ENCODE results near the gene CAPS2.

The CAPS2 gene

DNA sequence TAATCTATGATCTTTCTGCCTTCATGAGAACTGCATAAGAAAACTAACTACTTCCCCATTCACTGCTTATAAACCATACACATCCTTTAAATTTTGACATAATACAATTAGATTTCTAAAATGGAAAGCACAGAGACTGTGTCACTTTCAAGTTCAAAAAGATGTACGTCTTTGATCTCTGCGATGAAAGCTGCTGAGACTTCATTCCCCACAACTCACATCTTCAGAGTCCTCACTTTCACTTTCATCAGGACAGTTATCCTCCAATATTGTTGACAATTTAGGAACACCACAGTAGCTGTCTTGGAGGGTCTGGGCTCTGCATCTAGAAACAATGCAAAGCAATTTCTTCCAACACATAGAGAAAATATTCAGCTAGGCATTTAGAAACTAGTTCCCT is 72.6 kb downstream of the CAPS2 start:
- Histone ChIP-seq H2BK12ac (ENCODE audit: low read length) (no peak overlapping the region), H2BK5ac (ENCODE audit: low read length) (no peak overlapping the region), H3K79me1 (ENCODE audit: low read depth, low read length) (no peaks in the 10 kb centered on the region)

DNA sequence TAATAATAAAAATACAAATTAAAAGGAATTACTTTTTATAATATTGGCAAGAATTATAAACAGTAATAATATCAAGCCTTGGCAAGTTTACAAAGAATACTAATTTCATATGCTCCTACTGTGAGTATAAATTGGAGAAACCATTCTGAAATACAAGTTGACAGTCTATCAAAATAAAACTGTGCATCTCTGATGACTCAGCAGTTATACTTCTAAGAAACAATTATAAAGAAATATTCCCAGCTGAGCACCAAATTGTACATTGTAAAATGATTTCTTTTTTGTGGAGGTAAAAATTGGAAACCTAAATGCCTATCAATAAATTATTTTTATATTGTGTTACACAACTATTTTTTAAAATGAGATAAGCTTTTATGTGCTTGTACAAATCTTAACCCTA is 85.0 kb downstream of the CAPS2 start:
- Histone ChIP-seq H2BK5ac (ENCODE audit: low read length) (no peak overlapping the region), H3K4me1 (ENCODE audit: control insufficient read depth in 2 of 2, insufficient read depth in 1 of 2, low read depth in 1 of 2, low read length in 2 of 2) (no peaks in the 10 kb centered on the region), H2BK15ac (ENCODE audit: low read length) (no peak overlapping the region), H3K79me1 (ENCODE audit: low read depth, low read length) (no peaks in the 10 kb centered on the region), H4K8ac (ENCODE audit: low read depth, low read length) (no peak overlapping the region), H3K27ac (replicated peaks; ENCODE audit: low read length) (no peak overlapping the region), H3K18ac (ENCODE audit: low read length) (no peak overlapping the region), H3K4ac (ENCODE audit: low read length) (no peak overlapping the region), H3K9me3 (replicated peaks in 1 of 2; ENCODE audit: control insufficient read depth in 2 of 2, insufficient read depth in 1 of 2, low read depth in 1 of 2, low read length in 2 of 2) (no peaks in the 10 kb centered on the region), H3K14ac (ENCODE audit: low read length) (no peak overlapping the region), H3K9ac (ENCODE audit: low read depth, low read length, poor library complexity) (no peak overlapping the region), H2BK12ac (ENCODE audit: low read length) (no peak overlapping the region), H4K91ac (ENCODE audit: low read depth, low read length, poor library complexity) (no peak overlapping the region), H3K36me3 (replicated peaks in 1 of 2; ENCODE audit: control insufficient read depth in 2 of 2, insufficient read depth in 2 of 2, low read length in 2 of 2) (no peaks in the 10 kb centered on the region), H3K27me3 (ENCODE audit: control insufficient read depth in 3 of 3, insufficient read depth in 3 of 3, low read depth in 1 of 3, low read length in 3 of 3) (no peaks in the 10 kb centered on the region), H3K4me2 (ENCODE audit: insufficient read depth, low read length, poor library complexity, severe bottlenecking) (no peak overlapping the region), H3K4me3 (ENCODE audit: low read length in 2 of 2) (no peak overlapping the region), H2BK120ac (ENCODE audit: low read depth, low read length) (no peak overlapping the region), H2AFZ (ENCODE audit: low read length) (no peak overlapping the region), H2AK5ac (ENCODE audit: low read depth, low read length) (no peak overlapping the region), H3K23ac (ENCODE audit: low read depth, low read length, poor library complexity) (no peak overlapping the region)
- no peak for DNase-seq (ENCODE audit: low spot score)

More for the DNA sequence above, 72.6 kb downstream of the CAPS2 start:
- Histone ChIP-seq H2AFZ (ENCODE audit: low read length) (no peak overlapping the region), H3K4me1 (ENCODE audit: control insufficient read depth in 2 of 2, insufficient read depth in 1 of 2, low read depth in 1 of 2, low read length in 2 of 2) (no peaks in the 10 kb centered on the region), H3K9ac (ENCODE audit: low read depth, low read length, poor library complexity) (no peak overlapping the region), H4K8ac (ENCODE audit: low read depth, low read length) (no peak overlapping the region), H3K4ac (ENCODE audit: low read length) (no peak overlapping the region), H2AK5ac (ENCODE audit: low read depth, low read length) (no peak overlapping the region), H2BK120ac (ENCODE audit: low read depth, low read length) (no peak overlapping the region), H4K91ac (ENCODE audit: low read depth, low read length, poor library complexity) (no peak overlapping the region), H3K18ac (ENCODE audit: low read length) (no peak overlapping the region), H3K9me3 (replicated peaks in 1 of 2; ENCODE audit: control insufficient read depth in 2 of 2, insufficient read depth in 1 of 2, low read depth in 1 of 2, low read length in 2 of 2) (no peaks in the 10 kb centered on the region), H3K14ac (ENCODE audit: low read length) (no peak overlapping the region), H3K27ac (replicated peaks; ENCODE audit: low read length) (no peak overlapping the region), H3K4me2 (ENCODE audit: insufficient read depth, low read length, poor library complexity, severe bottlenecking) (no peak overlapping the region), H3K23ac (ENCODE audit: low read depth, low read length, poor library complexity) (no peak overlapping the region), H2BK15ac (ENCODE audit: low read length) (no peak overlapping the region), H3K4me3 (ENCODE audit: low read length in 2 of 2) (no peak overlapping the region), H3K36me3 (replicated peaks in 1 of 2; ENCODE audit: control insufficient read depth in 2 of 2, insufficient read depth in 2 of 2, low read length in 2 of 2) (no peaks in the 10 kb centered on the region), H3K27me3 (ENCODE audit: control insufficient read depth in 3 of 3, insufficient read depth in 3 of 3, low read depth in 1 of 3, low read length in 3 of 3) (no peaks in the 10 kb centered on the region)
- DNase-seq (ENCODE audit: low spot score): no peak
- no CpG with 5 or more reads among the region's 2 CpGs for WGBS, 2 donors (ENCODE audit: extremely low coverage in 2 of 2, insufficient read length in 2 of 2, insufficient replicate concordance in 1 of 2)

DNA sequence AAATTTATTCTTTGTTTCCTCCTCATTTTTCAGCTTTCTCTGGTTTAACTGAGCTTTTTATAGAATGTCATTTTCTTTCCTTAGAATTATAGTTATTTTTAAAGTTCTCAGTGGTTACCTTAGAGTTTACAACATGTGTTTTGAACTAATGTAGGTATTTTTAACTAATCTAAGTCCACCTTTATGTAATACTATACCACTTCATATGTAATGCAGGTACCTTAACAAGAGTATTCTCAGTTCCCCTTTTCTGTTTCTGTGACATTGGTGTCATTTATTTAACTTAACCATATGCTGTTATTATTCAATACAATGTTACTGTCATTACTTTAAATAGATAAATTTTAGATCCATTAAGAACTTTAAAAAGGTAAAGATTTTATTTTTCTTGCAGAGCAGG is 90.1 kb downstream of the CAPS2 start:
- H3K4me1 ChIP-seq (ENCODE audit: control insufficient read depth in 2 of 2, insufficient read depth in 1 of 2, low read depth in 1 of 2, low read length in 2 of 2): no peaks in the 10 kb centered on the region
- H3K18ac ChIP-seq (ENCODE audit: low read length): no peak overlapping the region
- no peak overlapping the region for H2BK5ac ChIP-seq (ENCODE audit: low read length)
- H3K27ac ChIP-seq (replicated peaks; ENCODE audit: low read length): no peak overlapping the region
- H3K4me3 ChIP-seq (ENCODE audit: low read length in 2 of 2): no peak overlapping the region
- H4K8ac ChIP-seq (ENCODE audit: low read depth, low read length): no peak overlapping the region
- H3K27me3 ChIP-seq (ENCODE audit: control insufficient read depth in 3 of 3, insufficient read depth in 3 of 3, low read depth in 1 of 3, low read length in 3 of 3): no peaks in the 10 kb centered on the region
- no peak overlapping the region for H2BK120ac ChIP-seq (ENCODE audit: low read depth, low read length)
- H2AK5ac ChIP-seq (ENCODE audit: low read depth, low read length): no peak overlapping the region
- H3K79me1 ChIP-seq (ENCODE audit: low read depth, low read length): no peaks in the 10 kb centered on the region
- H2BK15ac ChIP-seq (ENCODE audit: low read length): no peak overlapping the region
- no peak overlapping the region for H3K4ac ChIP-seq (ENCODE audit: low read length)
- no peak overlapping the region for H4K91ac ChIP-seq (ENCODE audit: low read depth, low read length, poor library complexity)
- no peak overlapping the region for H3K4me2 ChIP-seq (ENCODE audit: insufficient read depth, low read length, poor library complexity, severe bottlenecking)
- H3K14ac ChIP-seq (ENCODE audit: low read length): no peak overlapping the region
- H2BK12ac ChIP-seq (ENCODE audit: low read length): no peak overlapping the region
- no peak overlapping the region for H3K9ac ChIP-seq (ENCODE audit: low read depth, low read length, poor library complexity)
- no peaks in the 10 kb centered on the region for H3K9me3 ChIP-seq (replicated peaks in 1 of 2; ENCODE audit: control insufficient read depth in 2 of 2, insufficient read depth in 1 of 2, low read depth in 1 of 2, low read length in 2 of 2)
- no peak overlapping the region for H3K23ac ChIP-seq (ENCODE audit: low read depth, low read length, poor library complexity)
- DNase-seq (ENCODE audit: low spot score): no peak
- no peaks in the 10 kb centered on the region for H3K36me3 ChIP-seq (replicated peaks in 1 of 2; ENCODE audit: control insufficient read depth in 2 of 2, insufficient read depth in 2 of 2, low read length in 2 of 2)
- H2AFZ ChIP-seq (ENCODE audit: low read length): no peak overlapping the region

DNA sequence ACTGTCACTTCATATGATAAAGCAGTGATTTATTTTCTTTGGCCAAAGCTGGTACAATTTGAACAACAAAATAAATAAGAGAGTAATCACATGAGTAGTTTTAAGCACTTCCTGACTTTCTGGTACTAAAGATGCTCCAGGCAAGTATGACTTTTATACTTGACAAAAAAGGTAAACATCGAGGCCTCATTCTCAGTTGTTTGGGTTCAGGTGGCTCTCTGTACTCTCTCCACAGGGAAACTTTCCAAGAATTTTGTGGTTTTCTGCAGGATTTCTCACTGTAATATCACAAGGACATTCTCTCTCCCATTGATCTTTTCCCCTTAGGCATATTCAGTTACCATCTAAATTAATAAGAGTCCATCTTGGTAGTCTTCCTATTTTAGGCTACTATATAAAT is 93.9 kb downstream of the CAPS2 start:
- Histone ChIP-seq H3K4me2 (ENCODE audit: insufficient read depth, low read length, poor library complexity, severe bottlenecking) (no peak overlapping the region), H4K8ac (ENCODE audit: low read depth, low read length) (no peak overlapping the region), H4K91ac (ENCODE audit: low read depth, low read length, poor library complexity) (no peak overlapping the region), H3K4me1 (ENCODE audit: control insufficient read depth in 2 of 2, insufficient read depth in 1 of 2, low read depth in 1 of 2, low read length in 2 of 2) (no peaks in the 10 kb centered on the region), H3K9ac (ENCODE audit: low read depth, low read length, poor library complexity) (no peak overlapping the region), H3K23ac (ENCODE audit: low read depth, low read length, poor library complexity) (no peak overlapping the region), H3K14ac (ENCODE audit: low read length) (no peak overlapping the region), H3K18ac (ENCODE audit: low read length) (no peak overlapping the region), H3K9me3 (replicated peaks in 1 of 2; ENCODE audit: control insufficient read depth in 2 of 2, insufficient read depth in 1 of 2, low read depth in 1 of 2, low read length in 2 of 2) (no peaks in the 10 kb centered on the region), H2BK15ac (ENCODE audit: low read length) (no peak overlapping the region), H2AK5ac (ENCODE audit: low read depth, low read length) (no peak overlapping the region), H3K27me3 (ENCODE audit: control insufficient read depth in 3 of 3, insufficient read depth in 3 of 3, low read depth in 1 of 3, low read length in 3 of 3) (no peaks in the 10 kb centered on the region), H3K79me1 (ENCODE audit: low read depth, low read length) (no peaks in the 10 kb centered on the region), H3K4me3 (ENCODE audit: low read length in 2 of 2) (no peak overlapping the region), H2BK5ac (ENCODE audit: low read length) (no peak overlapping the region), H2BK12ac (ENCODE audit: low read length) (no peak overlapping the region), H3K27ac (replicated peaks; ENCODE audit: low read length) (no peak overlapping the region), H2BK120ac (ENCODE audit: low read depth, low read length) (no peak overlapping the region), H3K36me3 (replicated peaks in 1 of 2; ENCODE audit: control insufficient read depth in 2 of 2, insufficient read depth in 2 of 2, low read length in 2 of 2) (no peaks in the 10 kb centered on the region), H2AFZ (ENCODE audit: low read length) (no peak overlapping the region), H3K4ac (ENCODE audit: low read length) (no peak overlapping the region)
- DNase-seq (ENCODE audit: low spot score): no peak
- WGBS, 2 donors (ENCODE audit: extremely low coverage in 2 of 2, insufficient read length in 2 of 2, insufficient replicate concordance in 1 of 2): no CpG with 5 or more reads among the region's 1 CpG
